Left renal pelvis (tissue), 4 donors: Measurements from ENCODE around the gene ZC3H10. TPM values are rescaled to one million over a fixed set of nuclear protein-coding genes. Genes with fewer than 3 reads are reported as not detected.
"Not testable (repeated sequence)": the region's sequence is repeated elsewhere in the genome, so short reads cannot be mapped to it uniquely, and the experiment has no call there.

Experiments used
- DNase-seq, 4 donors: peaks; one replicate each; pipeline ENCODE4 v3.0.0-alpha.2; 2013; ENCODE audit warnings: low read depth in 4 of 4, low spot score in 3 of 4
- polyA plus RNA-seq, 4 donors: library from polyadenylated mRNA; unstranded; fragments of 120-200 nt; gene quantifications; one replicate each; pipeline ENCODE4 v1.2.1, GENCODE V29; 2013; ENCODE audit not compliant: insufficient read length in 4 of 4

Gene ZC3H10
- polyA plus RNA-seq, 4 donors: 4.7 to 6.5 (median 5.7) TPM

GRCh38 chr12:56153678-56154065 is 35.6 kb downstream of the ZC3H10 start:
- no peak for DNase-seq

- no peak for DNase-seq
Measured at GRCh38 chr12:56154246-56154771, 36.2 kb downstream of the ZC3H10 start.

GRCh38 chr12:56154818-56155217 is 36.8 kb downstream of the ZC3H10 start:
- no peak for DNase-seq

- no peak for DNase-seq
Measured at GRCh38 chr12:56155256-56155845, 37.3 kb downstream of the ZC3H10 start.

GRCh38 chr12:56156464-56157200 is 38.6 kb downstream of the ZC3H10 start:
- DNase-seq: not testable (repeated sequence)

DNA sequence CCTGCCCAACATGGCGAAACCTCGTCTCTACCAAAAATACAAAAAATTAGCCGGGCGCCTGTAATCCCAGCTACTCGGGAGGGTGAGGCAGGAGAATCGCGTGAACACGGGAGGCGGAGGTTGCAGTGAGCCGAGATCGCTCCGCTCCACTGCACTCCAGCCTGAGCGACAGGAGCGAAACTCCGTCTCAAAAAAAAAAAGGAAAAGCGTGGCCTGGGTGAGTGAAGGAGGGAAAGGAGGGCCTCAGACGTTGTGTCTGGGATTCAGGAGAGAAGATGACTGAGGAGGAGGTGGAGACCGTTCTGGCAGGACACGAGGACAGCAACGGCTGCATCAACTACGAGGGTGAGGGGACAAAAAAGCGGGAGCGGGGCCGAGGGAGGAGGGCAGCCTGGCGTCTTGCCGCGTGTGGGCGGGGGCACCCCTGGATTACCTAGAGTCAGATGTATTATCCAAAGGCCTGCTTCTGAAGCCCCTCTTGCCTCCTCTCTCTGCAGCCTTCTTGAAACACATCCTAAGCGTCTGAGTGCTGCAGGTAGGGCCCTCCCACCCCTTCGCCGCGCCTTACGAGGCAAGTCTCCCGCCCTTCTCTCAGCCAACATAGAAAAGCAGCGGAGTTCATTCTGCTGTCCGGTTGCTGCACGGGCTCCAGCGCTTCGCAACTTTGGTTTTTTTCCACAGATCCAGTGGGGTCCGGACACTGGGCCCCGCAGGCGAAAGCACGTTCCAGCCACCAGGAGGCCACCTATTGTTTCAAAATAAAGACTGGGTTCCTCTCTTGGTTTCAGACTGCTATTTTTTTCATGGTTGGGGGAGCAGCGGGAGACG is 39.3 kb downstream of the ZC3H10 start:
- DNase-seq: peak; percentile 72 to 86 (median 80)

GRCh38 chr12:56158029-56158925 is 40.2 kb downstream of the ZC3H10 start, which contains the start of gene MYL6:
MYL6 (plus strand) TSS chr12:56158359; CDS start chr12:56158402, 43 bp downstream.
- DNase-seq: peak; percentile 95 to 98 (median 96)

DNA sequence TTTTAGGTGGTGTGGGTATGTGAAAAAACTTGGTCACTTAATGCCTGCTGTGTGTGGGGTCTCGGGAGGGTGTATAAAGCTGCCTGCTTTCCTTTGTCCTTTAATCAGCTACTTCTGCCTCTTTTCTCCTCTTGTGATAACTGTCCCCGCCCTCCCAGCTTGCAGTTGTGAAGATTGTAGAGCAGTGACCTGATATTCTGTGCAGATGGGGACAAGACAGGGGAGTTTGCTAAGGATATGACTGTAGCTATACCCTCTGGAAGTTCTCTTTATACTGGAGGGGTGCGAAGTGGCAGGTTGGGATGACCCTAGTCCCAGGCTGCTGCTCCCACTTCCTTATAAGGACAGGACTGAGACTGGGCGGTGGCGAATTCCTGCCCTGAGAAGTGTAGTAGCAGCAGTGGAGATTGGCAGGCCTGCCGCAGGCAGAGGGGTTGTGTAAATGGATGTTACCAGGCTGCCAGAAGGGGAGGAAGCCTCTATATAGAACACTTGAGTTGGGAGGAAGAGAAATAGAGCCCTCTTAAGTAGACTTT is 40.9 kb downstream of the ZC3H10 start:
- DNase-seq: peak in 2 of 4 donors; percentile 38 to 41

- no peak for DNase-seq
Measured at GRCh38 chr12:56159482-56160192, 41.6 kb downstream of the ZC3H10 start.

GRCh38 chr12:56160193-56160763 is 42.2 kb downstream of the ZC3H10 start:
- DNase-seq: no peak

DNA sequence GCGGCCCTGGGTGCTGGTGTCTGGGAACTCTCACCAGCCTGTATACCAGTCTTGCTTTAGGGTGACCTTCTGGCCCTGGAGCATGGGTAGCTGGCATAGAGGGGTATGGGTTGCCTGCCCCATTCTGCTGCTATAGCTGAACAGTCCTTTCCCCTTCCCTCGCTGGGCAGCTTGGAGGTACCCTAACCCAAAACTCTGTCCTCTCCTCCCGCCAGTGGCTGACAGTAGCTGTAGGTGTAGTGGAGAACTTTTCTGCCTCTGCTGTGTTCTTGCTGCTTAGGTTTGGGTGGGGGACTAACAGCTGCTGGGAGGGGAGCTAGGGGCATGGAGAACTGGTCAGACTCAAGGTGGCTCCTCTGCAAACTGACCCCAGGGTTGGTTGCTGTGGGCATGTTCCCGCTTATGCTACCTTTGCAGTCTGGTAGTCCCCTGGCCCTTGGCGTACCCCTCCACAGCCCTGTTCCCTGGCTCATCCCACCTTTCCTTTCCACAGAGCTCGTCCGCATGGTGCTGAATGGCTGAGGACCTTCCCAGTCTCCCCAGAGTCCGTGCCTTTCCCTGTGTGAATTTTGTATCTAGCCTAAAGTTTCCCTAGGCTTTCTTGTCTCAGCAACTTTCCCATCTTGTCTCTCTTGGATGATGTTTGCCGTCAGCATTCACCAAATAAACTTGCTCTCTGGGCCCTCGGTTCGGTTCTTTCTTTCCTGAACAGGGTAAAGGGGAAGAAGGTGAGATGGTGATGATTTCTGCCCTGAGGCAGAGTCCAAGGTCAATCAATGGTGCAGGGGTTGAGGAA is 43.0 kb downstream of the ZC3H10 start:
- no peak for DNase-seq

DNA sequence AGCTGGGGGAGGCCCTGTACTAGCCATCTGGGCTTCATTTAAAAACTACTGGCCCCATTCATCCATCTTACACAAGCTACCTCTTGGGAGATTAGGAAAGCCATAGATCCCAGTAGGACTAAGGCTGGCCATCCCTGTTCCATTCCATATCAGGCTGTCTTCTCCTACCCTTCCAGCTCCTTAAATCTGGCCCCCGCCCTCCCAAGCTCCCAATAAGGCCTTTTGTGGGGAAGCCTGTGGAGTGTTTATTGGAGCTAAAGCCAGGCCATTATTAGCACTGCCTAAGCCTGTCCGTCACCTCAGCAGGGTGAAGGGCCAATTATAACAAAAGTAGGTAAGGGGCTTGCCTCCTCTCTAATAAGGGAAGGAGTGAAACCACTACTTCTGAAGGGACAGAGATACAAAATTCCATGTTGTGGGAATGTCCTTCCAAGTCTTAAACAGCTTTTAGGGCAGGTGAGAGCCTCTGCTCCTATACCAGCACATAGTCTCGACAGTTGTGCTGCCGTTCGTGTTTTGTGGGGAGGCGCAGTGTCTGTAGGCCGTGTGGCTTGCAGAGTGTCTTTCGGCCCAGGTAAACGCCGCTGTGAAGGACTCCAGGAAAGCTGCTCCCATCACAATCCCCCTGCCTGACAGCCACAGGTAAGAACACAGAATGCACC is 43.8 kb downstream of the ZC3H10 start:
- no peak for DNase-seq

- DNase-seq: no peak
Measured at GRCh38 chr12:56162468-56163290, 44.6 kb downstream of the ZC3H10 start.

DNA sequence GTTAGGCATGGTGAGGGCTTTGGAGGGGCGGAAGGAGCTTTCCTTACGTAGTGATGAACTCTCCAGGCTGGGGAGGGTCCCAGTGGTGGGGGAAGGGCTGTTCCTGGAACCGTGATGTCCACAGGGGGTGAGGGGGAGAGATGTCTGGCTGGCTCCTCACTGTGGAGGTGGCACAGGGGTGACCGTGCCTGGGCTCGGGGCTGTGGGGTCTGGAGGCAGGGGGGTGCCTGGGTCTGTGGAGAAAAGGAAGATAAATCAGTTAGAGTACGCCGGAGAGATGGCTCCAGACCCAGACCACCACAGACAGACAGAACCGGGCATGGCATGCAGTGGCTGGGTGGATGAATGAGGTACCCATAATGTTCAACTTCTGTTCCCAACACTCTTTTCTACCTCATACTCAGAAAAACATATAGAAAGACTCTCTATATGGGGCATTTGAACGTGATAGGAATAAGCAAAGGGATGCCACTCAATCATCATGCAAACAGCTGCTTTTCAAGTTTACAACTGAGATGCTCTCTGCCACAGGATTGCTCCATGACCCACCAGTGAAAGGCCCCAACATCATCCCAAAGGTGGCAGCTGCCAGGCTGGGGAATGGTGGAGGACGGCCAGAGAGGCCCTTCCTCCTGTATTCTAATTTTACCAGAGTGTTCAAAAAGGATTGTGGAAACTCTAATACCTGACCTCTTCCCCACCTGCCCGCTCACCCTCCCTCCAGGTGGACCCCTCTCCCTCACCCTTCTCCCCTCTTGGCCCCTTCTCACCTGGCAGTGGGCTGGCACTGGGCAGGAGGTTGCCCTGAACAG is 45.7 kb downstream of the ZC3H10 start:
- no peak for DNase-seq

- DNase-seq: no peak
Measured at GRCh38 chr12:56164345-56164729, 46.3 kb downstream of the ZC3H10 start.

GRCh38 chr12:56165369-56165768 is 47.3 kb downstream of the ZC3H10 start:
- DNase-seq: no peak
